Stimulated activated CD8-positive, alpha-beta memory T cell treated with anti-CD3 and anti-CD28 coated beads, Interleukin-4, amount 100 ng/mL, for 48 hours (primary cell): Measurements from ENCODE around the gene NLGN1.

Experiments used
- DNase-seq: peaks from one replicate; pipeline ENCODE4 v3.0.0-alpha.2; 2020

NLGN1 gene

GRCh38 chr3:173923204-173923603 is 525.7 kb downstream of the NLGN1 start:
- no peak for DNase-seq

- no peak for DNase-seq
Measured at GRCh38 chr3:173930251-173930650, 532.7 kb downstream of the NLGN1 start.

- DNase-seq: no peak
Measured at GRCh38 chr3:173932624-173933023, 535.1 kb downstream of the NLGN1 start.

- DNase-seq: no peak
Measured at GRCh38 chr3:173933113-173933512, 535.6 kb downstream of the NLGN1 start.

GRCh38 chr3:173936316-173936715 is 538.8 kb downstream of the NLGN1 start:
- no peak for DNase-seq

- DNase-seq: no peak
Measured at GRCh38 chr3:173938159-173938558, 540.6 kb downstream of the NLGN1 start.

GRCh38 chr3:173938616-173939015 is 541.1 kb downstream of the NLGN1 start:
- no peak for DNase-seq

- DNase-seq: no peak
Measured at GRCh38 chr3:173939331-173939730, 541.8 kb downstream of the NLGN1 start.

GRCh38 chr3:173943264-173943663 is 545.7 kb downstream of the NLGN1 start:
- DNase-seq: no peak

- no peak for DNase-seq
Measured at GRCh38 chr3:173945170-173945569, 547.6 kb downstream of the NLGN1 start.

GRCh38 chr3:173945806-173946205 is 548.3 kb downstream of the NLGN1 start:
- DNase-seq: no peak

GRCh38 chr3:173954647-173955046 is 557.1 kb downstream of the NLGN1 start:
- no peak for DNase-seq

- no peak for DNase-seq
Measured at GRCh38 chr3:173957646-173958045, 560.1 kb downstream of the NLGN1 start.

GRCh38 chr3:173958805-173959204 is 561.3 kb downstream of the NLGN1 start:
- DNase-seq: no peak

GRCh38 chr3:173970281-173970680 is 572.7 kb downstream of the NLGN1 start:
- no peak for DNase-seq

GRCh38 chr3:173976281-173976680 is 578.7 kb downstream of the NLGN1 start:
- DNase-seq: no peak

GRCh38 chr3:173977747-173978146 is 580.2 kb downstream of the NLGN1 start:
- DNase-seq: no peak

GRCh38 chr3:173983343-173983742 is 585.8 kb downstream of the NLGN1 start:
- no peak for DNase-seq

GRCh38 chr3:173986861-173987410 is 589.4 kb downstream of the NLGN1 start:
- no peak for DNase-seq

- DNase-seq: no peak
Measured at GRCh38 chr3:173988909-173989308, 591.4 kb downstream of the NLGN1 start.

- DNase-seq: no peak
Measured at GRCh38 chr3:173992416-173992815, 594.9 kb downstream of the NLGN1 start.

GRCh38 chr3:173993299-173993698 is 595.8 kb downstream of the NLGN1 start:
- no peak for DNase-seq

- no peak for DNase-seq
Measured at GRCh38 chr3:174000675-174001074, 603.1 kb downstream of the NLGN1 start.

GRCh38 chr3:174002543-174002942 is 605.0 kb downstream of the NLGN1 start:
- no peak for DNase-seq

- DNase-seq: no peak
Measured at GRCh38 chr3:174010907-174011306, 613.4 kb downstream of the NLGN1 start.

GRCh38 chr3:174016186-174016585 is 618.6 kb downstream of the NLGN1 start:
- no peak for DNase-seq
